Measurements from ENCODE around the gene OR6Q1. TPM values are rescaled to one million over a fixed set of nuclear protein-coding genes. Genes with fewer than 3 reads are reported as not detected.

OR6Q1 gene, protein sequence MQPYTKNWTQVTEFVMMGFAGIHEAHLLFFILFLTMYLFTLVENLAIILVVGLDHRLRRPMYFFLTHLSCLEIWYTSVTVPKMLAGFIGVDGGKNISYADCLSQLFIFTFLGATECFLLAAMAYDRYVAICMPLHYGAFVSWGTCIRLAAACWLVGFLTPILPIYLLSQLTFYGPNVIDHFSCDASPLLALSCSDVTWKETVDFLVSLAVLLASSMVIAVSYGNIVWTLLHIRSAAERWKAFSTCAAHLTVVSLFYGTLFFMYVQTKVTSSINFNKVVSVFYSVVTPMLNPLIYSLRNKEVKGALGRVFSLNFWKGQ
- total RNA-seq = not detected

DNA sequence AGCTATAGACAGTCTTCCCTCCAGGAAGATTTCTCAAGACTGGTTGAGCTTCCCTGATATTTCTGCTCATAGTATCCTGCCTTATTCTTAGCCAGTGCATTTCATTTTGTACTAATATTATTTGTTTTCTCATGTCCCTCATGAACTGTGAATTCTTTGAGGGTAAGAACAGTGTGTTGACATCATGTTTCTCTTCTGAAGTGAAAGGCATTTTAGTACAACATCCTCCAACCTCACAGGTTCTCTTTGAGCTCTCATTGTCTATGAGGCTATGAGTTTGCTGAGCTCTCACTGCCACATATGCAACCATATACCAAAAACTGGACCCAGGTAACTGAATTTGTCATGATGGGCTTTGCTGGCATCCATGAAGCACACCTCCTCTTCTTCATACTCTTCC, at the start of gene OR6Q1:
OR6Q1 (plus strand) TSS at position 301 of the 400 bp plus-strand sequence; CDS start at position 301, 0 bp downstream.

DNA sequence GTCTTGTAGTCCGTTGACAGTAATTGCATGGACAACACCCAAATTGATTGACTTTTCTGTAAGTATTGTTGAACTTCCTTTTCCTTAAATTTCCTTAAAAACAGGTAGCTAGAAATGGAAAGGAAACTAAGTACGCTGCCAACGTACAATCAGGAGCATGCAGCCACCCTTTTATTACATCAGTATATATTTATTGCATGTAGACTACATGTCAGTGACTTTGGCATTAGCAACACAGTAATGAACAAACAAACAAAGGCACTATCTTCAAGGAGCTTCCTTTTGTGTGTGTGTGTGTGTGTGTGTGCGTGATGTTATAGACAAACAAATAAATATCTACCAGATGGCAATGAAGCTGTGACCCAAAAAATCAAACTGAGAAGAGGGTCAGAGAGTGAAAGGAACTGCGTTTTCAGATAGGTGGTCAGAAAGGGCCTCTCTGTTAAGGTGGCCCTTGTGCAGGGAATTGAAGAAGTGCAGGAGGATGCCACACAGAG, 7.3 kb upstream of the OR6Q1 start, which contains the start of gene OR9Q1:
OR9Q1 (plus strand) TSS at position 447 of the 497 bp plus-strand sequence. CDS start 155,564 bp downstream, outside the sequence.

Other genes starting within 250 kb of the OR6Q1 start
- not detected for gene OR9Q1, start 7.1 kb upstream of the OR6Q1 start, total RNA-seq
- not detected for gene OR9I1, start 94.6 kb downstream of the OR6Q1 start, total RNA-seq
- not detected for gene OR9Q2, start 158.1 kb downstream of the OR6Q1 start, total RNA-seq
- not detected for gene OR1S2, start 173.2 kb downstream of the OR6Q1 start, total RNA-seq
- not detected for gene OR1S1, start 181.8 kb downstream of the OR6Q1 start, total RNA-seq
- gene OR10Q1, start 198.0 kb downstream of the OR6Q1 start, total RNA-seq = not detected
- gene OR10W1, start 237.3 kb downstream of the OR6Q1 start, total RNA-seq = not detected

All from activated naive CD4-positive, alpha-beta T cell treated with anti-CD3 and anti-CD28 coated beads, Interleukin-2, amount 10 ng/mL, durations not matched to agents 5 hours and 36 hours (primary cell).